OCI-LY1 (cell line): ENCODE measurements around the gene HLF.

Experiments used
- EZH2 ChIP-seq: fragments of 200-600 bp; sonication (generic), shearing (Covaris generic); IDR thresholded peaks from 2 replicates; pipeline ENCODE4 v1.8.0; 2017; ENCODE audit warnings: borderline replicate concordance, mixed run types, mild to moderate bottlenecking, antibody characterized with exemption, low read length, moderate library complexity, mixed read lengths
- TF ChIP-seq, protein P1 (sequence below): fragments of 200-600 bp; sonication (generic), shearing (Covaris generic); IDR thresholded peaks from 2 replicates; pipeline ENCODE4 v1.5.1; 2017; ENCODE audit warnings: mild to moderate bottlenecking, antibody characterized with exemption, low read length, moderate library complexity, mixed read lengths

DNA sequence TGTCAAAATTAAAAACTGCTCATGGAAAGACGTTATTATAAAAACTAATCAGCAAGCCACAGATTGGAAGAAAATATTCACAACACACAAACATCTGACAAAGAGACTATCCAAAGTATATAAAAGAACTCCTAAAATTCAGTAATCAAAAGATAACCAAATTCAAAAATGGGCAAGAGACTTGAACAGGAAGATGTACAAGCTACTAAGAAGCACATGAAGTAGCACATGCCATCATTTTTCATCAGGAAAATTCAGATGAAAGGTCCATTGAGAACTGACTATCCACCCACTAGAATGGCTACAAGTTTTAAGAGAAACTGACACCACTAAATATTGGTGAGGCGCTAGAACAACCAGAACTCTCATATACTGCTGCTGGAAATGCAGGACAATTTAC lies 3.4 kb upstream of the HLF start:
- TF ChIP-seq, protein P1, sequence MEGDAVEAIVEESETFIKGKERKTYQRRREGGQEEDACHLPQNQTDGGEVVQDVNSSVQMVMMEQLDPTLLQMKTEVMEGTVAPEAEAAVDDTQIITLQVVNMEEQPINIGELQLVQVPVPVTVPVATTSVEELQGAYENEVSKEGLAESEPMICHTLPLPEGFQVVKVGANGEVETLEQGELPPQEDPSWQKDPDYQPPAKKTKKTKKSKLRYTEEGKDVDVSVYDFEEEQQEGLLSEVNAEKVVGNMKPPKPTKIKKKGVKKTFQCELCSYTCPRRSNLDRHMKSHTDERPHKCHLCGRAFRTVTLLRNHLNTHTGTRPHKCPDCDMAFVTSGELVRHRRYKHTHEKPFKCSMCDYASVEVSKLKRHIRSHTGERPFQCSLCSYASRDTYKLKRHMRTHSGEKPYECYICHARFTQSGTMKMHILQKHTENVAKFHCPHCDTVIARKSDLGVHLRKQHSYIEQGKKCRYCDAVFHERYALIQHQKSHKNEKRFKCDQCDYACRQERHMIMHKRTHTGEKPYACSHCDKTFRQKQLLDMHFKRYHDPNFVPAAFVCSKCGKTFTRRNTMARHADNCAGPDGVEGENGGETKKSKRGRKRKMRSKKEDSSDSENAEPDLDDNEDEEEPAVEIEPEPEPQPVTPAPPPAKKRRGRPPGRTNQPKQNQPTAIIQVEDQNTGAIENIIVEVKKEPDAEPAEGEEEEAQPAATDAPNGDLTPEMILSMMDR = no peak
- no peak for TF ChIP-seq EZH2
